ENCODE measurements around the gene UBE2J2.

The UBE2J2 gene

DNA sequence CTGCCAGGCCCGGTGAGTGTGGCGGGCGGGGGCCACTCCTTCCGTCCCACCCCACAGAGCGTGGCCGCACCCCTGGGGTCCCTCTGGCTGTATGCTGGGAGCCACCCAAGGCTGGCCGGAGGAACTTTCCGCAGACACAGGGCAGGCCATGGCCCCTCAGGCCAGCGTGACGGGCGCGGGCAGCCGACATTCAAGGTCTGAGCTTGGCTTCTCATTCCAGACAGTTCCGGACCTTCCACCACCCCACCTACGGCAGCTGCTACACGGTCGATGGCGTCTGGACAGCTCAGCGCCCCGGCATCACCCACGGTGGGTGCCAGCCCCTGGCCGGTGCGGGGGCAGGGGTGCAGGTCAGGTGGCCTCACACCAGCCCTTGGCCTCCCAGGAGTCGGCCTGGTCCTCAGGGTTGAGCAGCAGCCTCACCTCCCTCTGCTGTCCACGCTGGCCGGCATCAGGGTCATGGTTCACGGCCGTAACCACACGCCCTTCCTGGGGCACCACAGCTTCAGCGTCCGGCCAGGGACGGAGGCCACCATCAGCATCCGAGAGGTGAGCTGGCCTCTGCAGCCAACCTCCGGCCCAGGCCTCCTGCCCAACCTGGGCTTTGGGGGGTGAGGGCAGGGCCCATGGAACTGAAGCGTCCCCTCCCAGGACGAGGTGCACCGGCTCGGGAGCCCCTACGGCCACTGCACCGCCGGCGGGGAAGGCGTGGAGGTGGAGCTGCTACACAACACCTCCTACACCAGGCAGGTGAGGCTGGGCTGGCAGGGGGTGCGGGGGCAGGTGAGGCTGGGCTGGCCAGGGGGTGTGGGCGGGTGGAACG, 13.8 kb upstream of the UBE2J2 start:
- TF ChIP-seq, protein P1, sequence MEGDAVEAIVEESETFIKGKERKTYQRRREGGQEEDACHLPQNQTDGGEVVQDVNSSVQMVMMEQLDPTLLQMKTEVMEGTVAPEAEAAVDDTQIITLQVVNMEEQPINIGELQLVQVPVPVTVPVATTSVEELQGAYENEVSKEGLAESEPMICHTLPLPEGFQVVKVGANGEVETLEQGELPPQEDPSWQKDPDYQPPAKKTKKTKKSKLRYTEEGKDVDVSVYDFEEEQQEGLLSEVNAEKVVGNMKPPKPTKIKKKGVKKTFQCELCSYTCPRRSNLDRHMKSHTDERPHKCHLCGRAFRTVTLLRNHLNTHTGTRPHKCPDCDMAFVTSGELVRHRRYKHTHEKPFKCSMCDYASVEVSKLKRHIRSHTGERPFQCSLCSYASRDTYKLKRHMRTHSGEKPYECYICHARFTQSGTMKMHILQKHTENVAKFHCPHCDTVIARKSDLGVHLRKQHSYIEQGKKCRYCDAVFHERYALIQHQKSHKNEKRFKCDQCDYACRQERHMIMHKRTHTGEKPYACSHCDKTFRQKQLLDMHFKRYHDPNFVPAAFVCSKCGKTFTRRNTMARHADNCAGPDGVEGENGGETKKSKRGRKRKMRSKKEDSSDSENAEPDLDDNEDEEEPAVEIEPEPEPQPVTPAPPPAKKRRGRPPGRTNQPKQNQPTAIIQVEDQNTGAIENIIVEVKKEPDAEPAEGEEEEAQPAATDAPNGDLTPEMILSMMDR (IDR thresholded peaks at IDR 0.05; ENCODE audit: extremely low read depth, missing control alignments) = no peak
- no peak for DNase-seq (ENCODE audit: low spot score)

DNA sequence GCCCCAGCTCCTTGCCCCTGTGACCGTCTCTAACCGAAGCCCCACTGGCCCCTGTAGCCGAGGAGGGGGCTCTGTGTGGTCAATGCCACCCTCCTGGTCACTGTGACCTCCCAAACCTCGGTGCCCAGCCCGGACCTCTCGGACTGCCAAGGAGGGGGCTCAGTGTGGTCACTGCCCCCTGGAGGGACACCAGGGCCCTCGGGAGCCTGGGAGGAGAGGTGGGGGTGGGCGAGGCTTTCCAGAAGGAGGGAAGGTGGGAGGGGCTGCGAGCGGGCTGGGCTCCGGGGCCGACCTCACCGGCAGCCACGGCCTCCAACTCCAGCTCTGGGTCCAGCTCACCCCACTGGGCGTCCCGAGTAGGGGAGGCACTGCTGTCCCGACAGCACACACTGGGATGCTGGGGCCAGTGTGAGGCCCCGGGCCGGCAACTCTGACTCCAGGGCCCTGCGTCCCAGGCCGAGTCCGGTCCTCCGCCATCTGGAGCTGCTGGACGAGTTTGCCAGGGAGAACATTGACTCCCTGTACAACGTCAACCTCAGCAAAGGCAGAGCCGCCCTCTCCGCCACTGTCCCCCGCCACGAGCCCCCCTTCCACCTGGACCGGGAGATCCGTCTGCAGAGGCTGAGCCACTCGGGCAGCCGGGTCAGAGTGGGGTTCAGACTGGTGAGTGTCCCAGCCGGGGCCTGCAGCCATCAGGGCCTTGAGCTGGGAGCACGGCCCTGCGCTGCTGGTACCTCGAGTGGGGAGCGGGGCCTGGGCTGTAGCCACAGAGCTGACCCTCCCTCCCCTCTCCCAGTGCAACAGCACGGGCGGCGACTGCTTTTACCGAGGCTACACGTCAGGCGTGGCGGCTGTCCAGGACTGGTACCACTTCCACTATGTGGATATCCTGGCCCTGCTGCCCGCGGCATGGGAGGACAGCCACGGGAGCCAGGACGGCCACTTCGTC, 12.9 kb upstream of the UBE2J2 start:
- TF ChIP-seq, protein P1 (IDR thresholded peaks at IDR 0.05; ENCODE audit: extremely low read depth, missing control alignments) = no peak
- no peak for DNase-seq (ENCODE audit: low spot score)

DNA sequence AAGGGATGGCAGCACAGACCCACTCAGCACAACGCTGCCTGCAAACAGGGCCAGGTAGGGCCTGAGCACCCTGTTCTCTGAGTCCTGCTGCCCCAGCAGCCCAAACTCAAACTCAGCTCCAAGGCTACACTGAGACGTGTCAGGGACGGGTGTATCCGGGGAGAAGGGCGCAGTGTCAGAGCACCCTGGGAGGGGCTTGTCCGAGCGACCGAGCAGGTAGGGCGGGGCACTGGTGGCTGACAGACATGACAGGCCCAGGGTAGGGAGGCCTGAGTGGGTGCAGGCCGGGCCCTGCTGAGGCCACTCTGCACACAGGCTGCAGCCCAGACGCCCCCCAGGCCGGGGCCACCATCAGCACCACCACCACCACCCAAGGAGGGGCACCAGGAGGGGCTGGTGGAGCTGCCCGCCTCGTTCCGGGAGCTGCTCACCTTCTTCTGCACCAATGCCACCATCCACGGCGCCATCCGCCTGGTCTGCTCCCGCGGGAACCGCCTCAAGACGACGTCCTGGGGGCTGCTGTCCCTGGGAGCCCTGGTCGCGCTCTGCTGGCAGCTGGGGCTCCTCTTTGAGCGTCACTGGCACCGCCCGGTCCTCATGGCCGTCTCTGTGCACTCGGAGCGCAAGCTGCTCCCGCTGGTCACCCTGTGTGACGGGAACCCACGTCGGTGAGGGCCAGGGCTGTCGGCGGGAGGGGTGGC, 12.1 kb upstream of the UBE2J2 start:
- no peak for DNase-seq (ENCODE audit: low spot score)
- TF ChIP-seq, protein P1 (IDR thresholded peaks at IDR 0.05; ENCODE audit: extremely low read depth, missing control alignments) = no peak

DNA sequence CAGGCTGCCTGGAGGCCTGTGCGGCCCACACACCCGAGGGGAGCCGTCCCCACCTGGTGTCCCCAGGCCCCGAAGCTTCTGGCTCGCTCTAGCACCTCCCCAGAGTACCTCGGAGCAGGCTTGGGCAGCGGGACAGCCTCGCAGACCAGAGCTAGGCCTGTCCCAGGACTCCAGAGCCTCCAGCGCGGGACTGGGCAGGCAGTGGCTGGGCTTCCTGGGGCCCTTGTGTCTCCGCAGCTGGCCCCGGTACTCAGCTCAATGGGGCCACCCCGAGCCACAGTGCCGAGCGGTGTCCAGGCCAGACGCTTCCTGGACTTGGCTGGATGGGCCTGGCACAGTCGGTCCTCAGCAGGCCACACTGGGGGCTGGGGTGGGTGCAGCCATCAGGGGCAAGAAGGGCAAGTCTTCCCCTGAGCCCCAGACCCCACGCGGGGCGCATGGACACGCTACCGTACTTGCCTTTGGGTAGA, 11.5 kb upstream of the UBE2J2 start:
- TF ChIP-seq, protein P1 (IDR thresholded peaks at IDR 0.05; ENCODE audit: extremely low read depth, missing control alignments) = no peak

DNA sequence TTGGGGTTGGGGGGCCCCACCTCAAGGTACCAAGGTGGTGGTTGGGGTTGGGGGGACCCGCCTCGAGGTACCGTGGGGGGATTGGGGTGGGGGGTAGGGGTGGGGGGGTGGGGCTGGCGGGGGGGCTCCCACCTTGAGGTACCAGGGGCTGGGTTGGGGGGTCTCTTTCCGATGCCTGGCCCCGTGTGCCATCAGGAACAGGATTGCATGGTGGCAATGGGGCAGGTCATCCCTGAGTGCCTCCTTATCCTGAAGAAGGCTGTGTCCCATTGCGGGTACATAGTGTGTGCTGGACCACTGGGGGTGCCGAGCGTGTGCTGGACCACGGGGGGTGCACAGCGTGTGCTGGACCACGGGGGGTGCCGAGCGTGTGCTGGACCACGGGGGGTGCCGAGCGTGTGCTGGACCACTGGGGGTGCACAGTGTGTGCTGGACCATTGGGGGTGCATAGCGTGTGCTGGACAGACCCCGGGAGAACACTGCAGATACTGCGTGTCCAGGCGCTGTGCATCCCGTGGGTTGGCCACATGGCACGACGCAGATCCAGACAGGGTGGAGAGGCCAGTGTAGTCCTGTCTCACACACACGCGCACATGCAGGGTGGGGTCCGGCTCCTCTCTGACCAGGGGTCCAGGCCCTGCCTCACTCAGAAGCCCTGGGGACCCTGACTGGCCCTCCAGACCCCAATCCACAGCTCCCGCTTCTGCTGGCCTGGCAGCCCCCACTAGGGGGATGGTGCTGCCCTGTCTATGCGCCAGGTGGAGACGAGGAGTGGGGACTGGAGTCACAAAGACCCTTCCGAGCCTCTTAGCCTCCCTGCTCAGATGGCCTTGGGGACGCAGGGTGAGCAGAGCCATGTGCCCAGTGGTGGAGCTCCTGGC, 10.8 kb upstream of the UBE2J2 start:
- no peak for DNase-seq (ENCODE audit: low spot score)
- TF ChIP-seq, protein P1 (IDR thresholded peaks at IDR 0.05; ENCODE audit: extremely low read depth, missing control alignments) = no peak

More for the DNA sequence above, 11.5 kb upstream of the UBE2J2 start:
- DNase-seq (ENCODE audit: low spot score) = no peak

DNA sequence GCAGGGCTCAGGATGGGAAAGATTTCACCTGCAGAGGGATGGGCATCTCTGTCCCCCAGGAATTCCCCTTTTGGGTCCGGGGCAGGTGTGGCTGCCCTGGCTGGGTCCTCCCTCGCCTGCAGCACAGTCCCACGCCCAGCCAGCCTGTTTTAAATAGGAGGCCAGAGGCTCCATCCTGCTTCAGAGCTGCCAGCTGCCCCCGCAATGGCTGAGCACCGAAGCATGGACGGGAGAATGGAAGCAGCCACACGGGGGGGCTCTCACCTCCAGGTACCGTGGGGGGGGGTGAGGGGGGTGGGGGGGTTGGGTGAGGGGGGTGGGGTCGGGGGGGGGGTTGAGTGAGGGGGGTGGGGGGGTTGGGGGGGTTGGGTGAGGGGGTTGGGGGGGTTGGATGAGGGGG, 10.2 kb upstream of the UBE2J2 start:
- peak; percentile 84 for DNase-seq (ENCODE audit: low spot score)
- TF ChIP-seq, protein P1 (IDR thresholded peaks at IDR 0.05; ENCODE audit: extremely low read depth, missing control alignments) = no peak
